HepG2 (cell line): Measurements from ENCODE around the gene B4GALT2. TPM values are rescaled to one million over a fixed set of nuclear protein-coding genes. Genes with fewer than 3 reads are reported as not detected.

ENCODE experiments used
- ATAC-seq: fragments of 200-7000 bp; cut with Tn5 transposase; 3 replicates; pipeline ENCODE4 v1.9.1; 2020; ENCODE audit warnings: mild to moderate bottlenecking, moderate library complexity
- BruUV-seq: library from RNA; stranded (reverse); fragments of 400-500 nt; replicated peaks from 2 replicates; lab custom pipeline; 2021; lab: Mats Ljungman, UMichigan
- CTCF ChIA-PET: fragments of 300-600 bp; formaldehyde crosslinking; extraction: SDS; loops from one replicate; lab custom pipeline; 2021; ENCODE audit warnings: low total read pairs, inconsistent platforms, low intra/inter-chr PET ratio; lab: Yijun Ruan, JAX
- POLR2A ChIA-PET: fragments of 350-600 bp; sonication (Branson Sonifier 250); formaldehyde crosslinking; loops from one replicate; lab custom pipeline; 2020; ENCODE audit warnings: antibody characterized with exemption, inconsistent platforms; lab: Yijun Ruan, JAX
- DNase-seq: peaks from one replicate; pipeline ENCODE4 v3.0.0-alpha.2; 2015; ENCODE audit warnings: low spot score
- FAIRE-seq: peaks from 3 replicates; lab custom pipeline; 2011; peaks lifted over from hg19 to GRCh38; lab: Jason Lieb, UNC
- H2AFZ ChIP-seq: one replicate; pipeline ENCODE4 v1.6.1; 2011; ENCODE audit warnings: low read length, inconsistent platforms
- H3K27ac ChIP-seq: fragments of 300-600 bp; 3 replicates; pipeline ENCODE4 v1.8.0; 2011; ENCODE audit warnings: mixed run types, mild to moderate bottlenecking, mixed read lengths, low read length, inconsistent platforms; ENCODE audit not compliant: insufficient read depth; ENCODE audit errors: extremely low read length
- H3K27me3 ChIP-seq, 2 experiments: fragments of 200-600 bp in 1 of 2; 2 replicates in 1 of 2; 3 replicates in 1 of 2; pipeline versions ENCODE4 v1.6.0 to v1.8.0; 2011; ENCODE audit warnings: low read length in 2 of 2, mild to moderate bottlenecking in 2 of 2, moderate library complexity in 2 of 2, inconsistent platforms in 1 of 2; ENCODE audit not compliant: insufficient read depth in 2 of 2, control insufficient read depth in 1 of 2
- H3K36me3 ChIP-seq, 2 experiments: fragments of 200-600 bp in 1 of 2; replicated peaks in 1 of 2; 2 replicates in 1 of 2; 3 replicates in 1 of 2; pipeline versions ENCODE4 v1.5.1 to v1.8.0; 2011; ENCODE audit warnings: low read length in 2 of 2, inconsistent platforms in 1 of 2; ENCODE audit not compliant: insufficient read depth in 2 of 2, control insufficient read depth in 1 of 2
- H3K4me1 ChIP-seq: 2 replicates; pipeline ENCODE4 v1.5.1; 2012; ENCODE audit warnings: low read length, inconsistent platforms; ENCODE audit not compliant: insufficient read depth
- H3K4me2 ChIP-seq: 2 replicates; pipeline ENCODE4 v1.6.0; 2011; ENCODE audit warnings: low read depth, low read length, inconsistent platforms
- H3K4me3 ChIP-seq, 3 experiments: fragments of 200-600 bp in 1 of 3; sonication (generic), shearing (Covaris generic) in 1 of 3; replicated peaks in 1 of 3; 2 replicates each; pipeline ENCODE4 v1.5.1; 2011 to 2016; ENCODE audit warnings: low read length in 3 of 3, inconsistent platforms in 2 of 3, low read depth in 2 of 3, mild to moderate bottlenecking in 2 of 3, control low read depth in 1 of 3, mixed read lengths in 1 of 3; ENCODE audit not compliant: insufficient read depth in 1 of 3
- H3K79me2 ChIP-seq: one replicate; pipeline ENCODE4 v1.6.1; 2011; ENCODE audit warnings: low read length, inconsistent platforms; ENCODE audit not compliant: insufficient read depth
- H3K9ac ChIP-seq: 2 replicates; pipeline ENCODE4 v1.6.0; 2011; ENCODE audit warnings: mild to moderate bottlenecking, low read depth, low read length, inconsistent platforms; ENCODE audit not compliant: insufficient read depth
- H3K9me3 ChIP-seq: 2 replicates; pipeline ENCODE4 v1.5.1; 2012; ENCODE audit warnings: mild to moderate bottlenecking, low read length
- H4K20me1 ChIP-seq: 2 replicates; pipeline ENCODE4 v1.6.0; 2011; ENCODE audit warnings: inconsistent platforms, mild to moderate bottlenecking, low read length, moderate library complexity; ENCODE audit not compliant: insufficient read depth
- BRD4 ChIP-seq: sonication (generic); formaldehyde crosslinking; IDR thresholded peaks from 2 replicates; pipeline ENCODE4 v1.4.0; 2020; ENCODE audit warnings: missing genetic modification reagents
- FOXK1 ChIP-seq: sonication (generic); formaldehyde crosslinking; IDR thresholded peaks from 2 replicates; pipeline ENCODE4 v1.4.0; 2020; ENCODE audit warnings: low read depth, missing genetic modification reagents, borderline replicate concordance
- FOXO1 ChIP-seq: sonication (generic); formaldehyde crosslinking; IDR thresholded peaks from 2 replicates; pipeline ENCODE4 v1.4.0; 2020; ENCODE audit warnings: missing genetic modification reagents
- HDAC1 ChIP-seq: sonication (generic); formaldehyde crosslinking; IDR thresholded peaks from 2 replicates; pipeline ENCODE4 v1.5.1; 2020; ENCODE audit warnings: mild to moderate bottlenecking, missing genetic modification reagents
- HNRNPLL ChIP-seq: fragments of 200-400 bp; formaldehyde crosslinking; IDR thresholded peaks from 2 replicates; pipeline ENCODE4 v1.6.1; 2017; ENCODE audit warnings: mild to moderate bottlenecking, low read depth, low read length; ENCODE audit not compliant: poor library complexity, severe bottlenecking
- KDM5B ChIP-seq: sonication (generic); formaldehyde crosslinking; IDR thresholded peaks from 2 replicates; pipeline ENCODE4 v1.4.0; 2020; ENCODE audit warnings: missing genetic modification reagents, mild to moderate bottlenecking, borderline replicate concordance
- MYC ChIP-seq: sonication (generic); formaldehyde crosslinking; IDR thresholded peaks from 2 replicates; pipeline ENCODE4 v1.9.0; 2021; ENCODE audit warnings: missing genetic modification reagents, borderline replicate concordance
- POLR2G ChIP-seq: fragments of 200-400 bp; formaldehyde crosslinking; IDR thresholded peaks from 2 replicates; pipeline ENCODE4 v1.6.1; 2018; ENCODE audit warnings: mild to moderate bottlenecking, low read depth, low read length, moderate library complexity
- SAP130 ChIP-seq: IDR thresholded peaks from 2 replicates; pipeline ENCODE4 v1.6.1; 2016; ENCODE audit warnings: low read depth
- SP2 ChIP-seq: sonication (generic); formaldehyde crosslinking; IDR thresholded peaks from 2 replicates; pipeline ENCODE4 v1.5.1; 2020; ENCODE audit warnings: mild to moderate bottlenecking, missing genetic modification reagents
- ZFP41 ChIP-seq: sonication (generic); formaldehyde crosslinking; IDR thresholded peaks from 2 replicates; pipeline ENCODE4 v1.4.0; 2020; ENCODE audit warnings: mild to moderate bottlenecking, missing genetic modification reagents, borderline replicate concordance
- ZNF335 ChIP-seq: sonication (generic); formaldehyde crosslinking; IDR thresholded peaks from 2 replicates; pipeline ENCODE4 v1.4.0; 2020; ENCODE audit warnings: missing genetic modification reagents
- ZNF367 ChIP-seq: sonication (generic); formaldehyde crosslinking; IDR thresholded peaks from 2 replicates; pipeline ENCODE4 v1.4.0; 2020; ENCODE audit warnings: missing genetic modification reagents, borderline replicate concordance
- ZNF431 ChIP-seq: sonication (generic); formaldehyde crosslinking; IDR thresholded peaks from 2 replicates; pipeline ENCODE4 v1.9.0; 2022; ENCODE audit warnings: missing genetic modification reagents, low read depth, mild to moderate bottlenecking, borderline replicate concordance
- ZNF563 ChIP-seq: sonication (generic); formaldehyde crosslinking; IDR thresholded peaks from 2 replicates; pipeline ENCODE4 v1.8.0; 2022; ENCODE audit warnings: mild to moderate bottlenecking, moderate library complexity, missing genetic modification reagents
- WGBS: methylation state at CpG from one replicate; pipeline ENCODE4 v1.1.6; 2017; ENCODE audit warnings: low lambda C conversion rate; 5-methylcytosine and 5-hydroxymethylcytosine counted together
- in situ Hi-C: cut with HindIII; loops from 2 replicates; pipeline ENCODE4 v1.10.0; 2017; ENCODE audit warnings: low pct_unique_long_range_greater_than_20kb; ENCODE audit not compliant: extremely low pct_ligation_motif_present
- intact Hi-C: fragments of 100-400 bp; cut with micrococcal nuclease; formaldehyde crosslinking; loops from one replicate; pipeline ENCODE4 v1.10.0; 2022; ENCODE audit not compliant: unreplicated experiment
- polyA plus RNA-seq, 8 experiments: library from polyadenylated mRNA; depleted of rRNA in 3 of 8; stranded (reverse) in 7 of 8; unstranded in 1 of 8; fragments of >200 nt; fragmentation: Illumina TruSeq in 4 of 8; extraction: Trizol in 4 of 8; gene quantifications; 2 replicates each; pipeline versions ENCODE4 v1.2.1 to v1.2.3, GENCODE V29; 2011 to 2016; ENCODE audit warnings: low read depth in 4 of 8, missing spikeins in 1 of 8, mixed read lengths in 1 of 8; ENCODE audit not compliant: insufficient read depth in 1 of 8
- total RNA-seq, 5 experiments: library from RNA; depleted of rRNA; stranded (reverse); fragments of >200 nt; fragmentation: Illumina TruSeq; extraction: Trizol; gene quantifications; 2 replicates each; pipeline ENCODE4 v1.2.3, GENCODE V29; 2016; ENCODE audit warnings: low read depth in 1 of 5
- TF ChIP-seq, protein P1 (sequence below): IDR thresholded peaks from 2 replicates; pipeline ENCODE4 v1.6.1; 2012; ENCODE audit warnings: inconsistent platforms
- TF ChIP-seq, protein P2 (sequence below): sonication (generic); formaldehyde crosslinking; IDR thresholded peaks from 2 replicates; pipeline ENCODE4 v1.4.0; 2020; ENCODE audit warnings: mild to moderate bottlenecking, missing genetic modification reagents
- TF ChIP-seq, protein P3 (sequence below): IDR thresholded peaks from 2 replicates; pipeline ENCODE4 v1.6.1; 2016; ENCODE audit warnings: missing compliant biosample characterization, missing genetic modification reagents, borderline replicate concordance
- TF ChIP-seq, protein P4 (sequence below): sonication (generic); formaldehyde crosslinking; IDR thresholded peaks from 2 replicates; pipeline ENCODE4 v1.4.0; 2020; ENCODE audit warnings: mild to moderate bottlenecking, missing genetic modification reagents
- TF ChIP-seq, protein P5 (sequence below): sonication (generic); formaldehyde crosslinking; IDR thresholded peaks from 2 replicates; pipeline ENCODE4 v1.5.0; 2020; ENCODE audit warnings: missing genetic modification reagents

B4GALT2 gene
- total and polyA plus RNA-seq, 2 of the 13 experiments (the other 11 are each of a cell fraction or from before 2014, with no cell fraction given): 41.9 to 78.0 TPM

DNA sequence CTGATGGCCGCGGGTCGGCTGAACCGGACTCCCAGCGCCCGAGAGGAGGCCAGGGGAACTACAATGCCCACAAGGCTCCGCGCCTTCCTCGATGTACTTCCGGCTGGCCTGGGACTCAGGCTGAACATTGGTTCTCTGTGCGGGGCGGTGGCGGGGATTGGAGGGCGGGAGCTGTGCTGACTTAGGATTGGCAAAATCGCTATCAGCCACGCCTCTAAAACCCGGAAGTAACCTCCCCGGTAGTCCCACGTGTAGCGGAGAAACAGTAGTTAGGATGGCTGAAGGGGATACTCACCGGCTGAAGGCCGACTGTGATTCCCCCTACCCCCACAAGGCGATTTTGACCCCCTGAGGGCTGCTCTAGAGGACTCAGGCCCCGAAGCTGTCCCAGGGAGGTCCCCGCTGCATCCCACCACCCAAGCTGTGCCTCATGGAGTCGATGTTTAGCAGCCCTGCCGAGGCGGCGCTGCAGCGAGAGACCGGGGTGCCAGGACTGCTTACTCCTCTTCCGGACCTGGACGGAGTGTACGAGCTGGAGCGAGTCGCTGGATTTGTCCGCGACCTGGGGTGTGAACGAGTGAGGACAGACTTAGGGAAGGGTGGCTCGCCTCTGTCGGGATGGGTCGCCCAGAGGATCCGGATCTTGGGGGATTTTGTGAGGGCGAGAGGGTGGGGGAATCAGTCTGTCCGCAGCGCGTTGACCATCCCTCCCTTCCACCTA, 9.1 kb upstream of the B4GALT2 start, which contains the start of gene DPH2:
DPH2 (plus strand) TSS at position 265 of the 721 bp plus-strand sequence; CDS start at position 431, 166 bp downstream.
- CTCF ChIA-PET: no interaction called here
- POLR2A ChIA-PET: interaction anchor here (0.9 to 1.9 kb wide), 10 partner anchors 8 to 63 kb away, joined by 3 to 10 read pairs (median 4); partner anchors contain the start of genes B4GALT2, IPO13 and SLC6A9
- peak within 1 kb of the TSS; percentile 75 for H3K4me2 ChIP-seq
- H3K4me1 ChIP-seq: peaks cover 22% of the 10 kb centered on the region
- H3K4me3 ChIP-seq: peak within 1 kb of the TSS; percentile 80 to 94 (median 91)
- H3K27ac ChIP-seq: no peak within 1 kb of the TSS
- in situ Hi-C loops: no loop called here
- peak; percentile 96 for FAIRE-seq
- peak; percentile 96 for DNase-seq
- no peaks in the 10 kb centered on the region for H3K9me3 ChIP-seq
- H3K79me2 ChIP-seq: peaks cover 11% of the 10 kb centered on the region
- H3K27me3 ChIP-seq: no peaks in the 10 kb centered on the region
- peak; percentile 95 for ATAC-seq
- WGBS: 1% methylated on average over 23 of the region's 47 CpGs
- H2AFZ ChIP-seq: no peak within 1 kb of the TSS
- TSS peak; percentile 49 for BruUV-seq
- intact Hi-C loops: loop anchor here (1.0 kb wide), 1 partner anchor 23 kb away; no protein-coding TSS in a partner anchor
- H4K20me1 ChIP-seq: no peaks in the 10 kb centered on the region
- peak within 1 kb of the TSS; percentile 76 for H3K9ac ChIP-seq
- H3K36me3 ChIP-seq: peaks cover 0 to 1% of the 10 kb centered on the region in 2 experiments; a peak in 1 of 5 replicates
- TF ChIP-seq MYC (CRISPR knock-in tag) (peak; percentile 86), HNRNPLL (peak; percentile 43), ZNF335 (CRISPR knock-in tag) (peak; percentile 93), SP2 (CRISPR knock-in tag) (peak; percentile 93), ZNF563 (CRISPR knock-in tag) (no peak; the same call in 1 of the 2 replicates), FOXO1 (CRISPR knock-in tag) (no peak), BRD4 (CRISPR knock-in tag) (0 out of 2 replicates have a peak, but pooled peaks have one; percentile 14), FOXK1 (CRISPR knock-in tag) (peak; percentile 94), ZNF431 (CRISPR knock-in tag) (no peak), SAP130 (CRISPR knock-in tag) (peak; percentile 100), ZFP41 (CRISPR knock-in tag) (no peak), POLR2G (peak; percentile 77), HDAC1 (CRISPR knock-in tag) (peak; percentile 90), KDM5B (0 out of 2 replicates have a peak, but pooled peaks have one; percentile 41), ZNF367 (no peak)
- TF ChIP-seq, protein P1, sequence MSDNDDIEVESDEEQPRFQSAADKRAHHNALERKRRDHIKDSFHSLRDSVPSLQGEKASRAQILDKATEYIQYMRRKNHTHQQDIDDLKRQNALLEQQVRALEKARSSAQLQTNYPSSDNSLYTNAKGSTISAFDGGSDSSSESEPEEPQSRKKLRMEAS: peak; percentile 96
- TF ChIP-seq, protein P2, sequence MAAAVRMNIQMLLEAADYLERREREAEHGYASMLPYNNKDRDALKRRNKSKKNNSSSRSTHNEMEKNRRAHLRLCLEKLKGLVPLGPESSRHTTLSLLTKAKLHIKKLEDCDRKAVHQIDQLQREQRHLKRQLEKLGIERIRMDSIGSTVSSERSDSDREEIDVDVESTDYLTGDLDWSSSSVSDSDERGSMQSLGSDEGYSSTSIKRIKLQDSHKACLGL (CRISPR knock-in tag): peak; percentile 90
- TF ChIP-seq, protein P3, sequence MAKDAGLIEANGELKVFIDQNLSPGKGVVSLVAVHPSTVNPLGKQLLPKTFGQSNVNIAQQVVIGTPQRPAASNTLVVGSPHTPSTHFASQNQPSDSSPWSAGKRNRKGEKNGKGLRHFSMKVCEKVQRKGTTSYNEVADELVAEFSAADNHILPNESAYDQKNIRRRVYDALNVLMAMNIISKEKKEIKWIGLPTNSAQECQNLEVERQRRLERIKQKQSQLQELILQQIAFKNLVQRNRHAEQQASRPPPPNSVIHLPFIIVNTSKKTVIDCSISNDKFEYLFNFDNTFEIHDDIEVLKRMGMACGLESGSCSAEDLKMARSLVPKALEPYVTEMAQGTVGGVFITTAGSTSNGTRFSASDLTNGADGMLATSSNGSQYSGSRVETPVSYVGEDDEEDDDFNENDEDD: peak; percentile 21; the same call in 1 of the 2 replicates
- TF ChIP-seq, protein P4, sequence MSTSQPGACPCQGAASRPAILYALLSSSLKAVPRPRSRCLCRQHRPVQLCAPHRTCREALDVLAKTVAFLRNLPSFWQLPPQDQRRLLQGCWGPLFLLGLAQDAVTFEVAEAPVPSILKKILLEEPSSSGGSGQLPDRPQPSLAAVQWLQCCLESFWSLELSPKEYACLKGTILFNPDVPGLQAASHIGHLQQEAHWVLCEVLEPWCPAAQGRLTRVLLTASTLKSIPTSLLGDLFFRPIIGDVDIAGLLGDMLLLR: peak; percentile 81; the same call in 1 of the 2 replicates
- TF ChIP-seq, protein P5, sequence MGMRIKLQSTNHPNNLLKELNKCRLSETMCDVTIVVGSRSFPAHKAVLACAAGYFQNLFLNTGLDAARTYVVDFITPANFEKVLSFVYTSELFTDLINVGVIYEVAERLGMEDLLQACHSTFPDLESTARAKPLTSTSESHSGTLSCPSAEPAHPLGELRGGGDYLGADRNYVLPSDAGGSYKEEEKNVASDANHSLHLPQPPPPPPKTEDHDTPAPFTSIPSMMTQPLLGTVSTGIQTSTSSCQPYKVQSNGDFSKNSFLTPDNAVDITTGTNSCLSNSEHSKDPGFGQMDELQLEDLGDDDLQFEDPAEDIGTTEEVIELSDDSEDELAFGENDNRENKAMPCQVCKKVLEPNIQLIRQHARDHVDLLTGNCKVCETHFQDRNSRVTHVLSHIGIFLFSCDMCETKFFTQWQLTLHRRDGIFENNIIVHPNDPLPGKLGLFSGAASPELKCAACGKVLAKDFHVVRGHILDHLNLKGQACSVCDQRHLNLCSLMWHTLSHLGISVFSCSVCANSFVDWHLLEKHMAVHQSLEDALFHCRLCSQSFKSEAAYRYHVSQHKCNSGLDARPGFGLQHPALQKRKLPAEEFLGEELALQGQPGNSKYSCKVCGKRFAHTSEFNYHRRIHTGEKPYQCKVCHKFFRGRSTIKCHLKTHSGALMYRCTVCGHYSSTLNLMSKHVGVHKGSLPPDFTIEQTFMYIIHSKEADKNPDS (CRISPR knock-in tag): no peak
